HL-60 (cell line): Measurements from ENCODE around the gene HTR7.
"Not testable (repeated sequence)": the region's sequence is repeated elsewhere in the genome, so short reads cannot be mapped to it uniquely, and the experiment has no call there.

Experiments
- DNase-seq, 2 experiments: peaks; one replicate each; pipeline ENCODE4 v3.0.0-alpha.2; 2010 to 2020; ENCODE audit warnings: low read depth in 1 of 2, low spot score in 1 of 2
- H3K27ac ChIP-seq: fragments of 250-450 bp; sonication (Bioruptor Pico); replicated peaks from 2 replicates; pipeline ENCODE4 v1.5.1; 2020; ENCODE audit warnings: mild to moderate bottlenecking, moderate library complexity
- H3K27me3 ChIP-seq: fragments of 250-450 bp; sonication (Bioruptor Pico); 2 replicates; pipeline ENCODE4 v1.5.1; 2021; ENCODE audit warnings: mild to moderate bottlenecking, moderate library complexity; ENCODE audit not compliant: insufficient read depth, poor library complexity, severe bottlenecking
- H3K4me3 ChIP-seq: replicated peaks from 2 replicates; pipeline ENCODE4 v1.5.1; 2011; ENCODE audit warnings: mild to moderate bottlenecking, control low read depth, low read length; ENCODE audit not compliant: insufficient read depth
- GABPA ChIP-seq: IDR thresholded peaks from 2 replicates; pipeline ENCODE4 v1.6.1; 2012; ENCODE audit warnings: low read depth
- POLR2AphosphoS5 ChIP-seq: IDR thresholded peaks from 2 replicates; pipeline ENCODE4 v1.6.1; 2012; ENCODE audit warnings: low read depth
- SPI1 ChIP-seq: IDR thresholded peaks from 2 replicates; pipeline ENCODE4 v1.6.1; 2012; ENCODE audit warnings: low read depth, mild to moderate bottlenecking, borderline replicate concordance
- TF ChIP-seq, protein P1 (sequence below): IDR thresholded peaks from one replicate; pipeline ENCODE4 v1.5.1; 2011; ENCODE audit warnings: low read length, control low read depth, inconsistent platforms; ENCODE audit not compliant: insufficient read depth
- TF ChIP-seq, protein P2 (sequence below): IDR thresholded peaks from 2 replicates; pipeline ENCODE4 v1.6.1; 2012; ENCODE audit warnings: low read depth; ENCODE audit not compliant: insufficient replicate concordance

Gene HTR7

GRCh38 chr10:90832111-90832510 lies 25.7 kb downstream of the HTR7 start:
- DNase-seq = no peak
- Histone ChIP-seq H3K27ac (no peak overlapping the region), H3K27me3 (no peaks in the 10 kb centered on the region), H3K4me3 (no peak overlapping the region)
- TF ChIP-seq POLR2AphosphoS5 (no peak), GABPA (no peak), SPI1 (no peak)
- TF ChIP-seq, protein P1, sequence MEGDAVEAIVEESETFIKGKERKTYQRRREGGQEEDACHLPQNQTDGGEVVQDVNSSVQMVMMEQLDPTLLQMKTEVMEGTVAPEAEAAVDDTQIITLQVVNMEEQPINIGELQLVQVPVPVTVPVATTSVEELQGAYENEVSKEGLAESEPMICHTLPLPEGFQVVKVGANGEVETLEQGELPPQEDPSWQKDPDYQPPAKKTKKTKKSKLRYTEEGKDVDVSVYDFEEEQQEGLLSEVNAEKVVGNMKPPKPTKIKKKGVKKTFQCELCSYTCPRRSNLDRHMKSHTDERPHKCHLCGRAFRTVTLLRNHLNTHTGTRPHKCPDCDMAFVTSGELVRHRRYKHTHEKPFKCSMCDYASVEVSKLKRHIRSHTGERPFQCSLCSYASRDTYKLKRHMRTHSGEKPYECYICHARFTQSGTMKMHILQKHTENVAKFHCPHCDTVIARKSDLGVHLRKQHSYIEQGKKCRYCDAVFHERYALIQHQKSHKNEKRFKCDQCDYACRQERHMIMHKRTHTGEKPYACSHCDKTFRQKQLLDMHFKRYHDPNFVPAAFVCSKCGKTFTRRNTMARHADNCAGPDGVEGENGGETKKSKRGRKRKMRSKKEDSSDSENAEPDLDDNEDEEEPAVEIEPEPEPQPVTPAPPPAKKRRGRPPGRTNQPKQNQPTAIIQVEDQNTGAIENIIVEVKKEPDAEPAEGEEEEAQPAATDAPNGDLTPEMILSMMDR = no peak
- TF ChIP-seq, protein P2, sequence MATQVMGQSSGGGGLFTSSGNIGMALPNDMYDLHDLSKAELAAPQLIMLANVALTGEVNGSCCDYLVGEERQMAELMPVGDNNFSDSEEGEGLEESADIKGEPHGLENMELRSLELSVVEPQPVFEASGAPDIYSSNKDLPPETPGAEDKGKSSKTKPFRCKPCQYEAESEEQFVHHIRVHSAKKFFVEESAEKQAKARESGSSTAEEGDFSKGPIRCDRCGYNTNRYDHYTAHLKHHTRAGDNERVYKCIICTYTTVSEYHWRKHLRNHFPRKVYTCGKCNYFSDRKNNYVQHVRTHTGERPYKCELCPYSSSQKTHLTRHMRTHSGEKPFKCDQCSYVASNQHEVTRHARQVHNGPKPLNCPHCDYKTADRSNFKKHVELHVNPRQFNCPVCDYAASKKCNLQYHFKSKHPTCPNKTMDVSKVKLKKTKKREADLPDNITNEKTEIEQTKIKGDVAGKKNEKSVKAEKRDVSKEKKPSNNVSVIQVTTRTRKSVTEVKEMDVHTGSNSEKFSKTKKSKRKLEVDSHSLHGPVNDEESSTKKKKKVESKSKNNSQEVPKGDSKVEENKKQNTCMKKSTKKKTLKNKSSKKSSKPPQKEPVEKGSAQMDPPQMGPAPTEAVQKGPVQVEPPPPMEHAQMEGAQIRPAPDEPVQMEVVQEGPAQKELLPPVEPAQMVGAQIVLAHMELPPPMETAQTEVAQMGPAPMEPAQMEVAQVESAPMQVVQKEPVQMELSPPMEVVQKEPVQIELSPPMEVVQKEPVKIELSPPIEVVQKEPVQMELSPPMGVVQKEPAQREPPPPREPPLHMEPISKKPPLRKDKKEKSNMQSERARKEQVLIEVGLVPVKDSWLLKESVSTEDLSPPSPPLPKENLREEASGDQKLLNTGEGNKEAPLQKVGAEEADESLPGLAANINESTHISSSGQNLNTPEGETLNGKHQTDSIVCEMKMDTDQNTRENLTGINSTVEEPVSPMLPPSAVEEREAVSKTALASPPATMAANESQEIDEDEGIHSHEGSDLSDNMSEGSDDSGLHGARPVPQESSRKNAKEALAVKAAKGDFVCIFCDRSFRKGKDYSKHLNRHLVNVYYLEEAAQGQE = no peak

DNA sequence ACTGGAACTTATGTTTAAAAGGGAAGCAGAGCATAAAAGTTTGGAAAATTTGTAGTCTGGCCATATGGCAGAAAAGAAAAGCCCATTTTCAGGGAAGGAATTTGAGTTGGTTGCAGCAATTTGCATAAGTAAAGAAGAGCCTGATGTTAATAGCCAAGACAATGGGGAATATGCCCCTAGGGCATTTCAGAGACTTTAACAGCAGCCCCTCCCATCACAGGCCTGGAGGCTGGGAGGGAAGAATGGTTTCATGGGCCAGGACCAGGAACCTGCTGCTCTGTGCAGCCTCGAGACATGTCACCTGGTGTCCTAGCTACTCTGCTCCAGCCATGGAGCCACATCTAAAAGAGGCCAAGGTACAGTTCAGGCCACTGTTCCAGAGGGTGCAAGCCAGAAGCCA lies 35.3 kb downstream of the HTR7 start:
- no peak for TF ChIP-seq POLR2AphosphoS5
- no peak for TF ChIP-seq SPI1
- TF ChIP-seq, protein P2 = no peak
- TF ChIP-seq, protein P1 = no peak
- TF ChIP-seq GABPA = no peak
- H3K4me3 ChIP-seq = no peak overlapping the region

GRCh38 chr10:90821864-90822263 lies 36.0 kb downstream of the HTR7 start:
- DNase-seq, H3K27ac ChIP-seq: not testable (repeated sequence)

More for the DNA sequence above, 35.3 kb downstream of the HTR7 start:
- H3K27me3 ChIP-seq = no peaks in the 10 kb centered on the region
- DNase-seq = no peak
- H3K27ac ChIP-seq = no peak overlapping the region

DNA sequence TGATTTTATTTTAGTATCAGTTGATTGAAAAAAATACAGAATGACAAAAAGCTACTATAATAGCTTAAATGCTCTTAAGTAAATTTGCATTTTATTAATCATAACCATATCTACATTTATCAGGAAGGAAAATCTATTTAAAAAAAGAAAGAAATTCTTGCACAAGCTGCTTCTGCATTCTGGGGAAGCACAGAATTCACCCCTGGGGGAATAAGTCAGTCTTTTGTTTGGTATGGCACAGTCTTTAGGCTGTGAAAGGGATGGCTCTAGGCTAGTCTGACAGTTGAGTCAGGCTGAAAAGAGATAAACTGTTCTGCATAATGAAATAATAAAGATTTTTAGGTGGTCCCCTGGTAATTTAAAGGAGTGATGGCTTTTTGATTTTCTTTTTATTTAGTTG lies 37.9 kb downstream of the HTR7 start:
- TF ChIP-seq, protein P2 = no peak
- TF ChIP-seq GABPA (no peak), POLR2AphosphoS5 (no peak), SPI1 (no peak)
- TF ChIP-seq, protein P1 = no peak
- H3K27ac ChIP-seq = no peak overlapping the region
- no peak for DNase-seq
- H3K4me3 ChIP-seq = no peak overlapping the region
- no peaks in the 10 kb centered on the region for H3K27me3 ChIP-seq

More at GRCh38 chr10:90821864-90822263, 36.0 kb downstream of the HTR7 start:
- H3K4me3 ChIP-seq, H3K27me3 ChIP-seq: not testable (repeated sequence)
